Measurements from ENCODE around the gene C16orf74. TPM values are rescaled to one million over a fixed set of nuclear protein-coding genes. Genes with fewer than 3 reads are reported as not detected.

Gene C16orf74
- total and polyA plus RNA-seq, 2 of the 8 experiments (the other 6 are each of a cell fraction or from before 2014, with no cell fraction given) = 7.3 to 9.3 TPM

- TF ChIP-seq, protein P1, sequence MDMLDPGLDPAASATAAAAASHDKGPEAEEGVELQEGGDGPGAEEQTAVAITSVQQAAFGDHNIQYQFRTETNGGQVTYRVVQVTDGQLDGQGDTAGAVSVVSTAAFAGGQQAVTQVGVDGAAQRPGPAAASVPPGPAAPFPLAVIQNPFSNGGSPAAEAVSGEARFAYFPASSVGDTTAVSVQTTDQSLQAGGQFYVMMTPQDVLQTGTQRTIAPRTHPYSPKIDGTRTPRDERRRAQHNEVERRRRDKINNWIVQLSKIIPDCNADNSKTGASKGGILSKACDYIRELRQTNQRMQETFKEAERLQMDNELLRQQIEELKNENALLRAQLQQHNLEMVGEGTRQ (IDR thresholded peaks at IDR 0.05; ENCODE audit: low read length) = no peak
- TF ChIP-seq GTF2F1 (IDR thresholded peaks at IDR 0.05; ENCODE audit: borderline replicate concordance, low read depth, low read length) (no peak), SP2 (IDR thresholded peaks at IDR 0.05; ENCODE audit: low read length) (no peak), YY1 (IDR thresholded peaks at IDR 0.05; ENCODE audit: low read depth, low read length) (0 out of 2 replicates have a peak, but pooled peaks have one; percentile 38)
Observed at GRCh38 chr16:85733839-85734170, 17.1 kb downstream of the C16orf74 start (continued).
